Esophagus (tissue), 2 donors: Measurements from ENCODE around the gene SELP. TPM values are rescaled to one million over a fixed set of nuclear protein-coding genes. Genes with fewer than 3 reads are reported as not detected.
"Not testable (repeated sequence)": the region's sequence is repeated elsewhere in the genome, so short reads cannot be mapped to it uniquely, and the experiment has no call there.

Experiments
- H3K27ac ChIP-seq, 2 donors: one replicate each; pipeline ENCODE4 v1.5.1; 2013; ENCODE audit warnings: low read depth in 2 of 2, mild to moderate bottlenecking in 2 of 2, inconsistent platforms in 1 of 2, low read length in 1 of 2, moderate library complexity in 1 of 2
- H3K27me3 ChIP-seq, 2 donors: one replicate each; pipeline ENCODE4 v1.6.1; 2013; ENCODE audit warnings: low read length in 2 of 2, control low read depth in 1 of 2, mild to moderate bottlenecking in 1 of 2; ENCODE audit not compliant: insufficient read depth in 2 of 2, control insufficient read depth in 1 of 2
- H3K36me3 ChIP-seq, 2 donors: one replicate each; pipeline ENCODE4 v1.6.1; 2013; ENCODE audit warnings: low read length in 1 of 2; ENCODE audit not compliant: control insufficient read depth in 2 of 2, insufficient read depth in 2 of 2
- H3K4me1 ChIP-seq, 2 donors: one replicate each; pipeline ENCODE4 v1.6.1; 2013; ENCODE audit warnings: low read length in 1 of 2; ENCODE audit not compliant: control insufficient read depth in 2 of 2, insufficient read depth in 2 of 2
- H3K4me3 ChIP-seq, 2 donors: one replicate each; pipeline ENCODE4 v1.5.1; 2013; ENCODE audit warnings: low read length in 2 of 2, mild to moderate bottlenecking in 2 of 2, low read depth in 1 of 2, moderate library complexity in 1 of 2
- H3K9me3 ChIP-seq, 2 donors: one replicate each; pipeline ENCODE4 v1.6.1; 2013; ENCODE audit warnings: mild to moderate bottlenecking in 2 of 2, low read depth in 1 of 2, low read length in 1 of 2, moderate library complexity in 1 of 2; ENCODE audit not compliant: control insufficient read depth in 2 of 2, insufficient read depth in 1 of 2
- WGBS, 2 donors: extraction: QIAGEN DNeasy Blood & Tissue Kit; methylation state at CpG; one replicate each; pipeline ENCODE4 v1.1.7; 2013; 5-methylcytosine and 5-hydroxymethylcytosine counted together
- polyA plus RNA-seq, 2 donors: library from polyadenylated mRNA; stranded (reverse); fragments of 200-250 nt; gene quantifications; one replicate each; pipeline ENCODE4 v1.2.3, GENCODE V29; 2013
- donor health status: healthy with polysubstance abuse.
- donor health status: Bipolar disorder and iron deficiency.

Gene SELP
- polyA plus RNA-seq = 1 to 10 TPM; 1.5 to 2.1 TPM

GRCh38 chr1:169630006-169630405, at the start of gene SELP:
SELP (minus strand) TSS chr1:169630124; CDS start chr1:169630074, 50 bp downstream.
- Histone ChIP-seq H3K4me1 (no peaks in the 10 kb centered on the region), H3K36me3 (no peaks in the 10 kb centered on the region), H3K9me3 (peaks cover 5 to 8% of the 10 kb centered on the region in 2 donors), H3K27me3 (no peaks in the 10 kb centered on the region), H3K4me3 (no peak within 1 kb of the TSS), H3K27ac (no peak within 1 kb of the TSS)
- WGBS, 2 donors = 76 to 90% methylated on average over 1 of the region's 1 CpG

GRCh38 chr1:169679692-169680091, 49.8 kb upstream of the SELP start:
- Histone ChIP-seq H3K27ac (no peak overlapping the region), H3K27me3 (peaks cover 0 to 5% of the 10 kb centered on the region in 2 donors), H3K4me3 (no peak overlapping the region), H3K4me1 (no peaks in the 10 kb centered on the region), H3K36me3 (no peaks in the 10 kb centered on the region), H3K9me3 (no peaks in the 10 kb centered on the region)
- 77% methylated on average over 3 of the region's 3 CpGs for WGBS, 2 donors

DNA sequence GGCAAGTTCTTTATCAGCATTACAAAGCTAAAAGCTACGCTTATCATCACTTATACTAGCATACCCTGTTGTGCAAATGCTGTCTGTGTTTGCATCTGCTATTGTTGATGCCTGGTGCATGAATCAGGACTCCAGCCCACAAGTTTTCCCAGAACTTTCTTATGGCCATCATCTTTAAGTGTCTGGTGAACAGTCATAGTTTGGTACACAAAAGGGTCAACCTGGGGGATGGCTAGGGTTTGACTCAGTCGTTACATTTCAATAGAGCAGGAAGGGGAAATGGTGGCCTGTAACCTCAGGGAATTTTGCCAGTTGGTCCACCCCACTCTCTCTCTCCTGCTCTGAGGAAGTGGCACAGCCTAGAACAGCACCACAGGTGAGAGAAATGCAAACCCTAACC, 46.1 kb upstream of the SELP start:
- no peaks in the 10 kb centered on the region for H3K9me3 ChIP-seq
- H3K4me1 ChIP-seq = no peaks in the 10 kb centered on the region
- no peak overlapping the region for H3K4me3 ChIP-seq
- no peak overlapping the region for H3K27ac ChIP-seq
- no peaks in the 10 kb centered on the region for H3K36me3 ChIP-seq
- no peaks in the 10 kb centered on the region for H3K27me3 ChIP-seq
- WGBS, 2 donors = 34 to 40% methylated on average over 2 of the region's 2 CpGs

GRCh38 chr1:169670836-169671235, 40.9 kb upstream of the SELP start:
- no peak overlapping the region for H3K4me3 ChIP-seq
- 38 to 45% methylated on average over 3 of the region's 3 CpGs for WGBS, 2 donors

GRCh38 chr1:169670244-169670643, 40.3 kb upstream of the SELP start:
- not testable (repeated sequence) for H3K27me3 ChIP-seq, H3K36me3 ChIP-seq, H3K9me3 ChIP-seq, H3K4me1 ChIP-seq, H3K27ac ChIP-seq, H3K4me3 ChIP-seq
- 94 to 98% methylated on average over 3 of the region's 3 CpGs for WGBS, 2 donors

More at GRCh38 chr1:169670836-169671235, 40.9 kb upstream of the SELP start:
- Histone ChIP-seq H3K27me3 (no peaks in the 10 kb centered on the region), H3K9me3 (no peaks in the 10 kb centered on the region), H3K36me3 (no peaks in the 10 kb centered on the region), H3K27ac (no peak overlapping the region), H3K4me1 (no peaks in the 10 kb centered on the region)

DNA sequence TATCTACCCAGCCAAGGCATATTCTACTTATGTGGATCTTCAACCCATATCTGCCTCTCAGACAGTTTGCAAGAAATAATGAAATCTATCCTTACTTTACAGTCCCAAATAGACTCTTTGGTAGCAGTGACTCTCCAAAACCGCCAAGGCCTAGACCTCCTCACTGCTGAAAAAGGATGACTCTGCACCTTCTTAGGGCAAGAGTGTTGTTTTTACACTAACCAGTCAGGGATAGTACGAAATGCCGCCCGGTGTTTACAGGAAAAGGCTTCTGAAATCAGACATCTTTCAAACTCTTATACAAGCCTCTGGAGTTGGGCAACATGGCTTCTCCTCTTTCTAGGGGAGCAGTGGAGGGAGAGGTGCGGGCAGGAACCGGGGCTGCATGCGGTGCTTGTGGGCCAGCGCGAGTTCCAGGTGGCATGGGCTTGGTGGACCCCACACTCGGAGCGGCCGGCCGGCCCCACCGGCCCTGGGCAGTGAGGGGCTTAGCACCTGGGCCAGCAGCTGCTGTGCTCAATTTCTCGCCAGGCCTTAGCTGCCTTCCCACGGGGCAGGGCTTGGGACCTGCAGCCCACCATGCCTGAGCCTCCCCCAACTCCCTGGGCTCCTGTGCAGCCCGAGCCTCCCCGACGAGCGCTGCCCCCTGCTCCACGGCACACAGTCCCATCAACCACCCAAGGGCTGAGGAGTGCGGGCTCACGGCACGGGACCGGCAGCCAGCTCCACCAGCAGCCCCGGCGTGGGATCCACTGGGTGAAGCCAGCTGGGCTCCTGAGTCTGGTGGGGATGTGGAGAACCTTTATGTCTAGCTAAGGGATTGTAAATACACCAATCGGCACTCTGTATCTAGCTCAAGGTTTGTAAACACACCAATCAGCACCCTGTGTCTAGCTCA, 38.0 kb upstream of the SELP start:
- 88 to 93% methylated on average over 25 of the region's 28 CpGs for WGBS, 2 donors
- not testable (repeated sequence) for H3K27ac ChIP-seq, H3K9me3 ChIP-seq

DNA sequence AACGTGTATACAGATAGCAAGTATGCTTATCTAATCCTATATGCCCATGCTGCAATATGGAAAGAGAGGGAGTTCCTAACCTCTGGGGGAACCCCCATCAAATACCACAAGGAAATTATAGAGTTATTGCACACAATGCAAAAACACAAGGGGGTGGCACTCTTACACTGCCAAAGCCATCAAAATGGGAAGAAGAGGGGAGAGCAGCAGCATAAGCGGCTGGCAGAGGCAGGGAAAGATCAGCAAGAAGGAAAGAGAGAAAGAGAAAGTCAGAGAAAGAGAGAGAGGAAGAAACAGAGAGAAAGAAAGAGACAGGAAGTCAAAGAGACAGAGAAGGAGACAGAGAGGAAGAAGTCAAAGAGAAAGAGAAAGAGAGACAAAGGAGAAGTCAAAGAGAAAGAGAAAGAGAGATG, 37.3 kb upstream of the SELP start:
- not testable (repeated sequence) for H3K4me3 ChIP-seq, H3K36me3 ChIP-seq, H3K4me1 ChIP-seq, H3K27me3 ChIP-seq, H3K27ac ChIP-seq, H3K9me3 ChIP-seq
- WGBS, 2 donors = 57 to 68% methylated on average over 2 of the region's 2 CpGs

More for the DNA sequence above, 38.0 kb upstream of the SELP start:
- not testable (repeated sequence) for H3K4me3 ChIP-seq, H3K36me3 ChIP-seq, H3K4me1 ChIP-seq, H3K27me3 ChIP-seq

DNA sequence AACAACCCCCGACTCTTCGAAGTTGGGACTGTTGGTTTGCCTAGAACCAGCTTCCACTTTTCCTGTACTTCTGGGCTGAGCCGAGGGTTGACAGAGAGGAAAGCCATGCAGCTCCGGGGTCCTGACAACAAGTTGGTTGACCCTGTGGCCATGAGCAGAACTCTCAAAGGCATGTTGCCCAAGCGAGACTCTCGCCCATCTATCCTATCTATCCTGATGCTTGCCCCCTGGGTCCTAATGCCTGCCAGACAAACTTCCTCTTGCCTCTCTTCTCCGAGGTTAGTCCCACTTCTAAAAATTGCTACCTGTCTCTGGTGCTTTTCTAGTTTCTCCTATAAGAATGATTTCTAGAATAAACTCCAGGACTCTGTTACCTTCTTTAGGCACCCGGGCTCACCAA, 32.8 kb upstream of the SELP start:
- not testable (repeated sequence) for H3K9me3 ChIP-seq, H3K4me3 ChIP-seq, H3K27ac ChIP-seq, H3K27me3 ChIP-seq, H3K36me3 ChIP-seq, H3K4me1 ChIP-seq
- 62 to 78% methylated on average over 8 of the region's 8 CpGs for WGBS, 2 donors

GRCh38 chr1:169661066-169661465, 31.1 kb upstream of the SELP start:
- not testable (repeated sequence) for H3K36me3 ChIP-seq, H3K27ac ChIP-seq, H3K27me3 ChIP-seq, H3K9me3 ChIP-seq, H3K4me1 ChIP-seq, H3K4me3 ChIP-seq
- WGBS, 2 donors = 94 to 95% methylated on average over 13 to 16 of the region's 16 CpGs

- not testable (repeated sequence) for H3K36me3 ChIP-seq, H3K27me3 ChIP-seq, H3K4me1 ChIP-seq, H3K27ac ChIP-seq, H3K4me3 ChIP-seq, H3K9me3 ChIP-seq
Observed at GRCh38 chr1:169658777-169659176, 28.9 kb upstream of the SELP start.
